HepG2 (cell line): Measurements from ENCODE around the gene ARPC1B. TPM values are rescaled to one million over a fixed set of nuclear protein-coding genes. Genes with fewer than 3 reads are reported as not detected.

Source experiments
- BCL3 ChIP-seq: sonication (generic); formaldehyde crosslinking; IDR thresholded peaks from 2 replicates; pipeline ENCODE4 v1.5.1; 2020; ENCODE audit warnings: mild to moderate bottlenecking, missing genetic modification reagents, moderate library complexity
- CBX1 ChIP-seq: IDR thresholded peaks from one replicate; pipeline ENCODE4 v1.6.1; 2016; ENCODE audit warnings: antibody characterized with exemption, low read depth
- FOSL1 ChIP-seq: sonication (generic); formaldehyde crosslinking; IDR thresholded peaks from 2 replicates; pipeline ENCODE4 v1.9.0; 2021; ENCODE audit warnings: missing genetic modification reagents, borderline replicate concordance
- GZF1 ChIP-seq: sonication (generic); formaldehyde crosslinking; IDR thresholded peaks from 2 replicates; pipeline ENCODE4 v1.5.1; 2020; ENCODE audit warnings: mild to moderate bottlenecking, missing genetic modification reagents
- HDAC2 ChIP-seq: sonication (generic); formaldehyde crosslinking; IDR thresholded peaks from 2 replicates; pipeline ENCODE4 v1.4.0; 2020; ENCODE audit warnings: missing genetic modification reagents
- JDP2 ChIP-seq: sonication (generic); formaldehyde crosslinking; IDR thresholded peaks from 2 replicates; pipeline ENCODE4 v1.8.1; 2022; ENCODE audit warnings: missing genetic modification reagents, borderline replicate concordance
- MIER2 ChIP-seq: IDR thresholded peaks from 2 replicates; pipeline ENCODE4 v1.6.1; 2016; ENCODE audit warnings: missing biosample characterization, missing genetic modification reagents
- MYC ChIP-seq: sonication (generic); formaldehyde crosslinking; IDR thresholded peaks from 2 replicates; pipeline ENCODE4 v1.9.0; 2021; ENCODE audit warnings: missing genetic modification reagents, borderline replicate concordance
- RFXANK ChIP-seq: IDR thresholded peaks from 2 replicates; pipeline ENCODE4 v1.6.1; 2016
- SALL1 ChIP-seq: sonication (generic); formaldehyde crosslinking; IDR thresholded peaks from 2 replicates; pipeline ENCODE4 v1.8.0; 2022; ENCODE audit warnings: mild to moderate bottlenecking, missing genetic modification reagents
- SMARCC2 ChIP-seq: fragments of 450-650 bp; IDR thresholded peaks from 2 replicates; pipeline ENCODE4 v1.6.1; 2017; ENCODE audit warnings: antibody characterized with exemption, mild to moderate bottlenecking
- SRSF9 ChIP-seq: fragments of 200-400 bp; formaldehyde crosslinking; IDR thresholded peaks from 2 replicates; pipeline ENCODE4 v1.6.1; 2018; ENCODE audit warnings: borderline replicate concordance, mild to moderate bottlenecking, low read depth, low read length; ENCODE audit not compliant: insufficient read depth, poor library complexity, severe bottlenecking
- TFDP1 ChIP-seq: IDR thresholded peaks from 2 replicates; pipeline ENCODE4 v1.6.1; 2016; ENCODE audit warnings: missing compliant biosample characterization, missing genetic modification reagents, borderline replicate concordance
- ZNF138 ChIP-seq: sonication (generic); formaldehyde crosslinking; IDR thresholded peaks from 2 replicates; pipeline ENCODE4 v1.5.0; 2020; ENCODE audit warnings: mild to moderate bottlenecking, low read depth, missing genetic modification reagents
- ZNF317 ChIP-seq: sonication (generic); formaldehyde crosslinking; IDR thresholded peaks from 2 replicates; pipeline ENCODE4 v1.5.0; 2020; ENCODE audit warnings: mild to moderate bottlenecking, missing genetic modification reagents
- ZNF337 ChIP-seq: sonication (generic); formaldehyde crosslinking; IDR thresholded peaks from 2 replicates; pipeline ENCODE4 v1.5.1; 2020; ENCODE audit warnings: missing genetic modification reagents, low read depth, mild to moderate bottlenecking, borderline replicate concordance
- ZNF512B ChIP-seq: sonication (generic); formaldehyde crosslinking; IDR thresholded peaks from 2 replicates; pipeline ENCODE4 v1.5.1; 2020; ENCODE audit warnings: missing genetic modification reagents, mild to moderate bottlenecking, borderline replicate concordance
- ZNF619 ChIP-seq: sonication (generic); formaldehyde crosslinking; IDR thresholded peaks from 2 replicates; pipeline ENCODE4 v1.4.0; 2020; ENCODE audit warnings: mild to moderate bottlenecking, missing genetic modification reagents
- polyA plus RNA-seq, 8 experiments: library from polyadenylated mRNA; depleted of rRNA in 3 of 8; stranded (reverse) in 7 of 8; unstranded in 1 of 8; fragments of >200 nt; fragmentation: Illumina TruSeq in 4 of 8; extraction: Trizol in 4 of 8; gene quantifications; 2 replicates each; pipeline versions ENCODE4 v1.2.1 to v1.2.3, GENCODE V29; 2011 to 2016; ENCODE audit warnings: low read depth in 4 of 8, missing spikeins in 1 of 8, mixed read lengths in 1 of 8; ENCODE audit not compliant: insufficient read depth in 1 of 8
- total RNA-seq, 5 experiments: library from RNA; depleted of rRNA; stranded (reverse); fragments of >200 nt; fragmentation: Illumina TruSeq; extraction: Trizol; gene quantifications; 2 replicates each; pipeline ENCODE4 v1.2.3, GENCODE V29; 2016; ENCODE audit warnings: low read depth in 1 of 5
- TF ChIP-seq, protein P1 (sequence below): sonication (generic); formaldehyde crosslinking; IDR thresholded peaks from 2 replicates; pipeline ENCODE4 v1.5.1; 2020; ENCODE audit warnings: mild to moderate bottlenecking, missing genetic modification reagents

Gene ARPC1B
- total and polyA plus RNA-seq, 2 of the 13 experiments (the other 11 are each of a cell fraction or from before 2014, with no cell fraction given), result 72.9 to 89.1 TPM

DNA sequence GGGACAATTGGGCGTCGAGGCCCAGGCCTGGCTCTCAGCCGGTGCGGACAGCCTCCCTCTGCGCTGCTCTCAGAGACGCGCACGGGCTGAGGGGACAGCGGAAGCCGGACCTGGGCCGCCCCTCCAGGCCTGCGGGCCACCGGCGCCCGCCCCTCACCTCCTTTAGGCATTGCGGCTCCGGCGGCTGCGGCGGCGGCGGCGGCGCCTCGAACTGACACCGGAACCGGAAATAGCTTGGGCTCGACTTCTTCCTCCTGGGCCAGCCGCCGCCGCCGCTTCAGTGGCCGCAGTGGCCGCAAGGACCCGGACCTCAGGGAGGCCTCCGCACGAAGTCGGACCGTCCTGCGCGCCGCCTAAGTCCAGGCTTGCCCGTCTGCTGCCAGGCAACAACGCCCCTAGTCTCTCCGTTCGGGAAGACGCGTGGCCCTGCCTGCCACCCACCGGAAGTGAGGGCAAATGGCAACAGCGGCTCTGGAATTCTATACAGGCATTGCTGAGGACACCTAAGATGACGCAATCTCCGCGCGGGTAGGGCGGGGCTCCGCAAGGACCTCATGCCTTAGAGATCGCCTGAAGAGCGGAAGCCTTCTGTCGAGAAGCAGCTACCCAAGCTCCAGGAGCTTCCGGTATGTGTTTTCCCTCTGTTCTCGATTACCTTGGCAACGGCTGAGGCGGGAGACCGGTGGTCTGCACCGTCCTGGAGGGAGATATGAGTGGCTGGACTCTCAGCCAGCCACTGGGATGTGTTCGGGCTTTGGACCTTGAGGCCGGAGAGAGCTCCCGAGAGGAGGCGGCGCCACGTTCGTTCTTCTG, 34.1 kb downstream of the ARPC1B start, which contains the start of the genes BUD31 and PDAP1 (continued):
- TF ChIP-seq RFXANK (0 out of 2 replicates have a peak, but pooled peaks have one; percentile 21), ZNF512B (no peak), JDP2 (CRISPR knock-in tag) (no peak), SRSF9 (no peak), ZNF337 (CRISPR knock-in tag) (peak; percentile 68; the same call in 1 of the 2 replicates), MYC (CRISPR knock-in tag) (peak; percentile 89; the same call in 1 of the 2 replicates), SMARCC2 (no peak), FOSL1 (CRISPR knock-in tag) (no peak), ZNF317 (peak; percentile 52; the same call in 1 of the 2 replicates), GZF1 (CRISPR knock-in tag) (0 out of 2 replicates have a peak, but pooled peaks have one; percentile 36), ZNF619 (peak; percentile 93), CBX1 (peak; percentile 34), ZNF138 (CRISPR knock-in tag) (no peak; the same call in 1 of the 2 replicates), HDAC2 (peak; percentile 73), BCL3 (CRISPR knock-in tag) (peak; percentile 77), MIER2 (CRISPR knock-in tag) (0 out of 2 replicates have a peak, but pooled peaks have one; percentile 47), SALL1 (CRISPR knock-in tag) (peak; percentile 96), TFDP1 (CRISPR knock-in tag) (peak; percentile 29; the same call in 1 of the 2 replicates)
- TF ChIP-seq, protein P1, sequence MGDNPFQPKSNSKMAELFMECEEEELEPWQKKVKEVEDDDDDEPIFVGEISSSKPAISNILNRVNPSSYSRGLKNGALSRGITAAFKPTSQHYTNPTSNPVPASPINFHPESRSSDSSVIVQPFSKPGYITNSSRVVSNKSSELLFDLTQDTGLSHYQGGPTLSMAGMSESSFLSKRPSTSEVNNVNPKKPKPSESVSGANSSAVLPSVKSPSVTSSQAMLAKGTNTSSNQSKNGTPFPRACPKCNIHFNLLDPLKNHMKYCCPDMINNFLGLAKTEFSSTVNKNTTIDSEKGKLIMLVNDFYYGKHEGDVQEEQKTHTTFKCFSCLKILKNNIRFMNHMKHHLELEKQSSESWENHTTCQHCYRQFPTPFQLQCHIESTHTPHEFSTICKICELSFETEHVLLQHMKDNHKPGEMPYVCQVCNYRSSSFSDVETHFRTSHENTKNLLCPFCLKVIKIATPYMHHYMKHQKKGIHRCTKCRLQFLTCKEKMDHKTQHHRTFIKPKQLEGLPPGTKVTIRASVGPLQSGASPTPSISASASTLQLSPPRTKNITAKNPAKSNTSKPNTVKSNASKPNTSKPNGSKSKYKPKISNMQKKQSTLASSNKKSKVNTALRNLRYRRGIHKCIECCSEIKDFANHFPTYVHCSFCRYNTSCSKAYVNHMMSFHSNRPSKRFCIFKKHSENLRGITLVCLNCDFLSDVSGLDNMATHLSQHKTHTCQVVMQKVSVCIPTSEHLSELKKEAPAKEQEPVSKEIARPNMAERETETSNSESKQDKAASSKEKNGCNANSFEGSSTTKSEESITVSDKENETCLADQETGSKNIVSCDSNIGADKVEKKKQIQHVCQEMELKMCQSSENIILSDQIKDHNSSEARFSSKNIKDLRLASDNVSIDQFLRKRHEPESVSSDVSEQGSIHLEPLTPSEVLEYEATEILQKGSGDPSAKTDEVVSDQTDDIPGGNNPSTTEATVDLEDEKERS (CRISPR knock-in tag), result 0 out of 2 replicates have a peak, but pooled peaks have one; percentile 8
